ENCODE data around the gene TLX3. TPM values are rescaled to one million over a fixed set of nuclear protein-coding genes. Genes with fewer than 3 reads are reported as not detected.
"Not testable (repeated sequence)": the region's sequence is repeated elsewhere in the genome, so short reads cannot be mapped to it uniquely, and the experiment has no call there.

Gene TLX3
- total RNA-seq, 1 donor from 2014 or later: not detected

GRCh38 chr5:171355302-171355724, 46.3 kb downstream of the TLX3 start:
- no peak overlapping the region for H3K4me3 Mint-ChIP-seq (ENCODE audit: low read depth)
- no peak overlapping the region for H3K27ac Mint-ChIP-seq
- H3K36me3 Mint-ChIP-seq (ENCODE audit: insufficient read depth): no peaks in the 10 kb centered on the region
- H3K27me3 Mint-ChIP-seq: no peaks in the 10 kb centered on the region
- TF ChIP-seq CTCF (IDR thresholded peaks at IDR 0.05; ENCODE audit: unreplicated experiment): no peak
- no peaks in the 10 kb centered on the region for H3K9me3 Mint-ChIP-seq (ENCODE audit: low read depth)
- no peak for DNase-seq (ENCODE audit: low spot score, unreplicated experiment)
- no peaks in the 10 kb centered on the region for H3K4me1 Mint-ChIP-seq (ENCODE audit: low read depth)

GRCh38 chr5:171357843-171358242, 48.8 kb downstream of the TLX3 start:
- DNase-seq (ENCODE audit: low spot score, unreplicated experiment): no peak
- no peaks in the 10 kb centered on the region for H3K36me3 Mint-ChIP-seq (ENCODE audit: insufficient read depth)
- H3K9me3 Mint-ChIP-seq (ENCODE audit: low read depth): no peaks in the 10 kb centered on the region
- no peak for TF ChIP-seq CTCF (IDR thresholded peaks at IDR 0.05; ENCODE audit: unreplicated experiment)
- H3K4me1 Mint-ChIP-seq (ENCODE audit: low read depth): no peaks in the 10 kb centered on the region
- H3K27ac Mint-ChIP-seq: no peak overlapping the region
- H3K27me3 Mint-ChIP-seq: no peaks in the 10 kb centered on the region
- H3K4me3 Mint-ChIP-seq (ENCODE audit: low read depth): no peak overlapping the region

DNA sequence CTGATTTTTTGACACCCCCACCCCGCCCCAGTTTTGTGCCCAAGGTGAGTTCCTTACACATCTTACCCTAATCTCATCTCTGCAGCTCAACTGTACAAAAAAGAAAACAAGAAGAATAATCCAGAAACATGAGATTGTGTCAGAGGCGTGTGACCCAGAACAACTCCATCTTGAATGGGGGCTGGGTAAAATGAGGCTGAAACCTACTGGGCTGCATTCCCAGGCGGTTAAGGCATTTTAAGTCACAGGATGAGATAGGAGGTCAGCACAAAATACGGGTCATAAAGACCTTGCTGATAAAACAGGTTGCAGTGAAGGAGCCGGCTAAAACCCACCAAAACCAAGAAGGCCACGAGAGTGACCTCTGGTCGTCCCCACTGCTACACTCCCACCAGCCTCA, 52.1 kb downstream of the TLX3 start:
- not testable (repeated sequence) for H3K27ac Mint-ChIP-seq; DNase-seq (ENCODE audit: low spot score, unreplicated experiment); H3K4me3 Mint-ChIP-seq (ENCODE audit: low read depth); H3K36me3 Mint-ChIP-seq (ENCODE audit: insufficient read depth); H3K4me1 Mint-ChIP-seq (ENCODE audit: low read depth); H3K9me3 Mint-ChIP-seq (ENCODE audit: low read depth); H3K27me3 Mint-ChIP-seq

Other genes with a start within 250 kb of the TLX3 start
- gene NPM1, start 78.6 kb downstream of the TLX3 start, total RNA-seq: 1,367 and 1,453 TPM in 2 replicates
- 2.3 and 2.6 TPM in 2 replicates for gene FGF18, start 110.4 kb downstream of the TLX3 start, total RNA-seq